ENCODE data around the gene SPSB2.

DNA sequence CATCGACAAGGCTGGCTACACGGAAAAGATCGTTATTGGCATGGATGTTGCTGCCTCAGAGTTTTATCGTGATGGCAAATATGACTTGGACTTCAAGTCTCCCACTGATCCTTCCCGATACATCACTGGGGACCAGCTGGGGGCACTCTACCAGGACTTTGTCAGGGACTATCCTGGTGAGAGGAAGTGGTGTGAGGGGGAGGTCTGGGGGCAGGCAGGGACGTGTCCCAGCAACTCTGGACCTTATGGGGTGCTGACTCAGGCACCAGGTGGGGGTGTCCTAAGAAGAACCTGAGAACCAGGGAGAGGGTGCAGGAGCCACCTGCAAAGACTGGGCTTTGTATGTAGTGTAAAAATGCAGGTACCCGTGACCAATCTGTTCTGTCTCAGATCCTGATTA is 46.5 kb upstream of the SPSB2 start:
- TF ChIP-seq, protein P1, sequence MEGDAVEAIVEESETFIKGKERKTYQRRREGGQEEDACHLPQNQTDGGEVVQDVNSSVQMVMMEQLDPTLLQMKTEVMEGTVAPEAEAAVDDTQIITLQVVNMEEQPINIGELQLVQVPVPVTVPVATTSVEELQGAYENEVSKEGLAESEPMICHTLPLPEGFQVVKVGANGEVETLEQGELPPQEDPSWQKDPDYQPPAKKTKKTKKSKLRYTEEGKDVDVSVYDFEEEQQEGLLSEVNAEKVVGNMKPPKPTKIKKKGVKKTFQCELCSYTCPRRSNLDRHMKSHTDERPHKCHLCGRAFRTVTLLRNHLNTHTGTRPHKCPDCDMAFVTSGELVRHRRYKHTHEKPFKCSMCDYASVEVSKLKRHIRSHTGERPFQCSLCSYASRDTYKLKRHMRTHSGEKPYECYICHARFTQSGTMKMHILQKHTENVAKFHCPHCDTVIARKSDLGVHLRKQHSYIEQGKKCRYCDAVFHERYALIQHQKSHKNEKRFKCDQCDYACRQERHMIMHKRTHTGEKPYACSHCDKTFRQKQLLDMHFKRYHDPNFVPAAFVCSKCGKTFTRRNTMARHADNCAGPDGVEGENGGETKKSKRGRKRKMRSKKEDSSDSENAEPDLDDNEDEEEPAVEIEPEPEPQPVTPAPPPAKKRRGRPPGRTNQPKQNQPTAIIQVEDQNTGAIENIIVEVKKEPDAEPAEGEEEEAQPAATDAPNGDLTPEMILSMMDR (conservative IDR thresholded peaks at IDR 0.05) = no peak
- no peak for TF ChIP-seq ZFX (IDR thresholded peaks at IDR 0.05)

Measured in C4-2B (cell line).